UCSD-AML1 (cell line): ENCODE data around the gene IAH1.
A peak's percentile ranks its signal among the peaks of the same experiment; 100 is the strongest.

Source experiments
- DNase-seq: peaks from one replicate; lab custom pipeline; 2025; ENCODE audit not compliant: unreplicated experiment; lab: John Stamatoyannopoulos, UW

Gene IAH1, protein sequence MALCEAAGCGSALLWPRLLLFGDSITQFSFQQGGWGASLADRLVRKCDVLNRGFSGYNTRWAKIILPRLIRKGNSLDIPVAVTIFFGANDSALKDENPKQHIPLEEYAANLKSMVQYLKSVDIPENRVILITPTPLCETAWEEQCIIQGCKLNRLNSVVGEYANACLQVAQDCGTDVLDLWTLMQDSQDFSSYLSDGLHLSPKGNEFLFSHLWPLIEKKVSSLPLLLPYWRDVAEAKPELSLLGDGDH

GRCh38 chr2:9474361-9475057, at the start of gene IAH1:
Gene IAH1, plus strand, starts transcription at chr2:9474551. Its CDS starts 16 bp downstream, at chr2:9474567.
- DNase-seq: peak; percentile 81

- DNase-seq: no peak
Observed at GRCh38 chr2:9428965-9429577, 45.3 kb upstream of the IAH1 start.

DNA sequence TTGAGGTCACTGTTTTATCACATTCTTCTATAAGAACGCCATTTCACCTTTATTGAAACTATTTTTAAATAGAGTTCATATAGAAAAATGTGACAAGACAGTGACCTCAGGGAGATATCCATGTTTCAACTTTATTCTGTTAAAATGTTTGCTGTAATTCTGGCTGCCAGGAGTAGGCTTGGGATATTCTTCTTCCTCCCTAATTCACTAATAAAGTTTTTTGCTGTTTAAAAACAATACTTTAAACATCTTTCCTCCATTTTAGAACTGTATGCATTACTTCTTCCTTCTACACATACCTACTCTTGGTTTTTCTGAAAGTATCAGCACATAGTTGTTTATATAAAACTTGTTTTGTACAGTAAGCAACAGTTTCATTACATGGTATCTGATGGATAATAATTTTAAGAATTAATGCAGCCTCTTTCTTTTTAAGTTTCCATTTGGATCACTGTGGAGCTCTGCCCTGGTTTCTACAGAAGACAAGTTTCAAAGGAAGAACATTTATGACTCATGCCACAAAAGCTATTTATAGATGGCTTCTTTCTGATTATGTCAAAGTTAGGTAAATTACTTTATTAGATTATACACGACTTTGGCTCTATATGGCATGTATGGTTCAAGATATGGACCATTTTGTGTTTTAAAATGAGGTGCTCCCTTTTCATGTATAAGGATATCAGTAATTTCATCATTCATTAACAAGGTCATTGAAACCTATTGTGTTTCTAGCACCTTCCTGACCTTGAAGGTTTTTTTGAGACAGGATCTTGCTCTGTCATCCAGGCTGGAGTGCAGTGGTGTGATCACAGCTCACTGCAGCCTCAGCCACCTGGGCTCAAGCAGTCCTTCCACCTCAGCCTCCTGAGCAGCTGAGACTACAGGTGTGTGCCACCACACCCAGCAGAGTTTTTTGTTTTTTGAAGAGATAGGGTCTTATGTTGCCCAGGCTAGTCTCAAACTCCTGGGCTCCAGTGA, 43.7 kb upstream of the IAH1 start:
- DNase-seq: no peak

- no peak for DNase-seq
Observed at GRCh38 chr2:9434489-9434888, 39.9 kb upstream of the IAH1 start.

GRCh38 chr2:9439536-9439935, 34.8 kb upstream of the IAH1 start:
- no peak for DNase-seq

DNA sequence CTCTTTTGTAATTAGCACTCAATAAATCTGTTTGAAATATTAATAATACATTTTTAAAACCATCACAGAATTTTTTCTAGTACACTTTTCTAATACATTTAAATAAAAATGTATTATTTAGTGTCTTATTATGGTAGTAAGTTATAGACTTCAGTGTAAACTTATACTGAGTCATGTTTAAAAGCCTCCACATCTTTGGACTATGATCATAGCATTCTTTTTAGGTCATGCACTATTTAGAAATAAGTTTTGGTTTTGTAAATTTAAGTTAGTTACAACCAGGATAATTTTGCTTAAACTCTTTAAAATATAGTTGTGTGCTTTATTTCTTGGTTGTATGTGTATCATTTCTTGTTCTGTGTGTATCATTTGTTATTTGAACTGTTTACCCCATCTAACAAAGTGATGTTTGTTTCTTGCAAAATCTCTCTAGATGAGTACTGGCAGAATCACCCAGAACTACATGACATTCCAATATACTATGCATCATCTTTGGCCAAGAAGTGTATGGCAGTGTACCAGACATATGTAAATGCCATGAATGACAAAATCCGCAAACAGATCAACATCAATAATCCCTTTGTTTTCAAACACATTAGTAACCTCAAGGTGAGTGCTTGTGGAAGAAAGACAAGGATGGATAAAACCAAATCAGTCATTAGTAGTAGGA, 34.2 kb upstream of the IAH1 start:
- DNase-seq: no peak

DNA sequence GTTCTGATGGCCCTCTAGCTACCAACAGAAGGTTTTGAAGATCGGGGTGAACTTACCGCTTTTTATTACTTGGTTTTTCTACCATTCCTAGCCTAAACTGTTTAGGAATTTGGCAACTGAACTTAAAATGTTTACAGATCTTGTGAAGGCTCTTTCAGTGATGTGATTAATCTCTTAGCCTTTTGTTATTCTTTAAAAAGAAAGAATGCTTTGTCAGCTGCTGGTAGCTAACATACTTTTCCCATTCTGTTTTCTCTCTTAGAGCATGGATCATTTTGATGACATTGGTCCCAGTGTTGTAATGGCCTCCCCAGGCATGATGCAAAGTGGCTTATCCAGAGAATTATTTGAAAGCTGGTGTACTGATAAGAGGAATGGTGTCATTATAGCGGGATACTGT, 32.8 kb upstream of the IAH1 start:
- DNase-seq: no peak

DNA sequence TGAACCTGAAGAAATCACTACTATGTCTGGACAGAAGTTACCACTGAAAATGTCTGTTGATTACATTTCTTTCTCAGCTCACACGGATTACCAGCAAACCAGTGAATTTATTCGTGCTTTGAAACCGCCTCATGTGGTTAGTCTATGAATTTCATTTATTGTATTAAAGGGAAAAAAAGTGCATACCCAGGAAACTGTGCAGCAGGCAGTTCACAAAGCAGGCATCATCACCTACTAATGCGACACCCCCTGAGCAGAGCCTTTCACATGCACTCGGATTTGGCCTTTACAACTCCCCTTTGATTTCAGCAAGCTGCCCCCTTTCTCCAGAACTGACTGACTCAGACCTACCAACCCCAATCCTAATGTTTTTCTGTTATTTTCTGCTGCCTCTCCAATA, 30.8 kb upstream of the IAH1 start:
- no peak for DNase-seq

- no peak for DNase-seq
Observed at GRCh38 chr2:9445089-9445488, 29.3 kb upstream of the IAH1 start.

DNA sequence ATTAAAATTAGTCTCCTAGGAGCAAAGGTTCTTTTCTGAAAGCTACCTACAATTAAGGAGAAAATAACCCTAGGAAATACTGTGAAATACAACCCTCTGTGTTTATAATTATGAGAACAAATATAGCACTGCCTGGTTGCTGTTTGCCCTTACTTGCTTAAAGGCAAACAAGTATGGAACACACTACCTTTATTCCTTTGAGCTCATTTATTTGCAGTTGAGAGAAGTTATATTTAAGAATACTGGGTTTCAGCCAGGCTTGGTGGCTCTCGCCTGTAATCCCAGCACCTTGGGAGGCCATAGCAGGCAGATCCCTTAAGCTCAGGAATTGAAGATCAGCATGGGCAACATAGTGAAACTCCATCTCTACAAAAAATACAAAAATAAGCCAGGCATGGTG, 23.1 kb upstream of the IAH1 start:
- DNase-seq: no peak

DNA sequence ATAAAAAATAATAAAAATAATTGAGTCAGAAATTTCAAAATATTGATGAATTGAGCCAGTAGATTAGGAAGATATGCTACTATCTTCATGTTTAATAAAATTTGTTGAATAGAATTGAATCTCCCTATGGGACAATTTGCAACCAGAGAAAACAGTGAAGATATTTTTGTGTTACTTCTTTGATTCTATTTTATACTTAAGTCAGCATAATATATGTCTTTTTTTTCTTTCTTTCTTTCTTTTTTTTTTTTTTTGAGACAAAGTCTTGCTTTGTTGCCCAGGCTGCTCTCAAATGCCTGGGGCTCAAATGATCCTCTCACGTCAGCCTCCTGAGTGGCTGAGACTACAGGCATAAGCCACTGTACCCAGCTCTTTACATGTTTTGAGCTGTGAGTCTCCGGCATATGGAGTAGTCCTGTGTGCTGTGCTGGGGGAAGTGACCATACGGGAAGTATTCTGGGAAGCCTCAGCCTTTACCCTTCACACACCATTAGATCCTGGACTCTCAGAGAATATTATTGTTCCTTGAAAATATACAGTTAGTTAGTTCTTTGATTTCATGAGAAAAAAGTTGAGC, 13.8 kb upstream of the IAH1 start:
- DNase-seq: no peak

GRCh38 chr2:9461079-9461478, 13.3 kb upstream of the IAH1 start:
- DNase-seq: no peak

DNA sequence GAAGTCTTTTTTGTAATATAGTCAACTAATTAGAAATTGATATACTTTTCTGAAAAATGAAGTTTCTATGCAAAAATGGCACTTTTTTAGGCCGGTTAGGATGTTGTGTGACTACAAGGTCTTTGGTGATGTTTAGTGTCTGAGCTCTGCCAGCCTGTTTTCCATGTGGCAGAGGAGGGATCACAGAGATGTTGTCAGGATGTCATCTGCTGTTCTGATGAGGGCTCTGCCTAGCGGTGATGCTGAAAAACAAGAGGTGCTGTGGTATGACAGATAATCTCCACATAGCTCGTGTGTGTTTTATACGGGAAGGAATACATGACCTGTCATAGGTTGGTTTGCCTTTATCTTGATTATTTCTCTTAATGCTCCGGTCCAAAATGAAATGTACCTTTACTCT, 12.0 kb upstream of the IAH1 start:
- no peak for DNase-seq

DNA sequence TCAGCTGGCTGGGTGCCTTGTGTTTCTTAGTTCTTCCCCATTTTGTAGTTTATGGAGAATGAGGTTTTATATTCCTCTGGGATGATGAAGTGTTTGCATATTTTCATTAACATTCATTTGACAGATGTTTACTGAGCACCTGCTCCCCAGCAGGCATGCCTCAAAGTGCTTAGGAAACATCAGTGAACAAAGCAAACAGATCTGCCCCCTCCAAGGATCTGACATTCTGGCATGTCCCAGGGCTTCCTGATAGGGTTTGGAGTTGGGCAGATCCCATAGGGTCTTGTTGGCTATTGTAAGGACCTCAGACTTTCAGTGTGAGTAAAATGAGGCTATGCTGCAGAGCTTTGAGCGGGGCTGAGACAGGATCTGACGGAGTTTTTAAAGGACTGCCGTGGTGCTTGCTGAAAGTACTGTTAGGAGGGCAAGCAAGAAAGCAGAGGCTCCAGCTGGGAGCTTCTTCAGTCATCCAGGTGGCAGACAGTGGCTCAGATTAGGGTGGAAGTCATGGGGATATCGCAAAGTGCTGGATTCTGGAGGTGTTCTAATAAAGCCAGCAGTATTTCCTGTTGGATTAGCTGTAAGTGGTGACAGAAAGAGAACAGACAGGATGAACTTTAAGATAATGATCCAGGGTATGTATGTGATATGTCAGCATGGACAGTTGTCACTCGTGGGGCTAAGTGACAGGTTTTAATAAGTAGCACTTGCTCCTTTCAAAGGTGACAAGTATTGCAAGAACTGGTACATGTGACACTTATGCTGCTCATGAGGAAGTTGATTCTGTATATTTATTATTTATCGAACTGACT, 11.3 kb upstream of the IAH1 start:
- DNase-seq: no peak

- no peak for DNase-seq
Observed at GRCh38 chr2:9463698-9464034, 10.7 kb upstream of the IAH1 start.

DNA sequence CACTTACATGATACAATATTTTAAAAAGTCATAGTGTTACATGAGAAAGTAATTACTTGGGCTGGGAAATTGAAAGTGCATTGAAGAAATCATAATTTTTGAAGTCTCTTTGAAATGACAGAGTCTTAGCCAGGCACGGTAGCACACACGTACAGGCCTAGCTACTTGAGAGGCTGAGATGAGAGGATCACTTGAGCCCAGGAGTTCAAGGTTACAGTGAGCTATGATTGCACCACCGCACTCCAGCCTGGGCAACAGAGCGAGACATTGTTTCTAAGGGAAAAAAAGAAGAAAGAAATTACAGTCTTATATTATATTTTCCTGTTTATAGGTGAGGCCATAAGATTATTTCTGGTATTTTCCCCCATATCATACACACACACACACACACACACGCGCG, 9.2 kb upstream of the IAH1 start:
- DNase-seq: no peak

- DNase-seq: no peak
Observed at GRCh38 chr2:9466147-9466683, 8.1 kb upstream of the IAH1 start.

GRCh38 chr2:9467687-9468086, 6.7 kb upstream of the IAH1 start:
- no peak for DNase-seq

DNA sequence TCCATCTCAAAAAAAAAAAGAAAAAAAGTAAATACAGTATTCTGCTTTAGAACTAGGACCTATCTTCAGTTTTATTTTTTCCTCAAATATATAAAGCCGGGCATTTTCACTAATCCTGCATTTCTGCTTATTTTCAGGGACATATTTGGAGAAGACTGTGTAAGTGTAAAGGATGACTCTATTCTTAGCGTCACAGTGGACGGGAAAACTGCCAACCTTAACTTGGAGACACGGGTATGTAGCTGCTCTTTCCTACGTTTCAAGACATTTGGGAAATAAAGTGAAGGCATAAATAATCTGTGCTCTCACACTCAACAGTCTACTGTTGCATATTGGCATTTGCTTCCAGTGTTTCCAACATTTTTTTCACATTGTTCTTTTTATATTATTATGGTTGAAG, 3.1 kb upstream of the IAH1 start:
- no peak for DNase-seq
